GM12864 (cell line): Measurements from ENCODE around the gene CR2.
"Not testable (repeated sequence)": the region's sequence is repeated elsewhere in the genome, so short reads cannot be mapped to it uniquely, and the experiment has no call there.

Source experiments
- DNase-seq: peaks from one replicate; pipeline ENCODE4 v3.0.0-alpha.2; 2011; ENCODE audit warnings: low read depth
- H3K4me3 ChIP-seq: 2 replicates; pipeline ENCODE4 v1.5.1; 2011; ENCODE audit warnings: mild to moderate bottlenecking, low read depth, low read length, control low read depth
- CTCF ChIP-seq: IDR thresholded peaks from 2 replicates; pipeline ENCODE4 v1.5.1; 2011; ENCODE audit warnings: low read depth, mild to moderate bottlenecking, moderate library complexity, low read length, control low read depth, inconsistent platforms; ENCODE audit errors: missing control alignments

The CR2 gene

GRCh38 chr1:207495281-207495680, 41.2 kb downstream of the CR2 start:
- TF ChIP-seq CTCF, result peak; percentile 21
- H3K4me3 ChIP-seq, result peak overlapping the region; percentile 74; the same call in 1 of the 2 replicates
- DNase-seq, result not testable (repeated sequence)

DNA sequence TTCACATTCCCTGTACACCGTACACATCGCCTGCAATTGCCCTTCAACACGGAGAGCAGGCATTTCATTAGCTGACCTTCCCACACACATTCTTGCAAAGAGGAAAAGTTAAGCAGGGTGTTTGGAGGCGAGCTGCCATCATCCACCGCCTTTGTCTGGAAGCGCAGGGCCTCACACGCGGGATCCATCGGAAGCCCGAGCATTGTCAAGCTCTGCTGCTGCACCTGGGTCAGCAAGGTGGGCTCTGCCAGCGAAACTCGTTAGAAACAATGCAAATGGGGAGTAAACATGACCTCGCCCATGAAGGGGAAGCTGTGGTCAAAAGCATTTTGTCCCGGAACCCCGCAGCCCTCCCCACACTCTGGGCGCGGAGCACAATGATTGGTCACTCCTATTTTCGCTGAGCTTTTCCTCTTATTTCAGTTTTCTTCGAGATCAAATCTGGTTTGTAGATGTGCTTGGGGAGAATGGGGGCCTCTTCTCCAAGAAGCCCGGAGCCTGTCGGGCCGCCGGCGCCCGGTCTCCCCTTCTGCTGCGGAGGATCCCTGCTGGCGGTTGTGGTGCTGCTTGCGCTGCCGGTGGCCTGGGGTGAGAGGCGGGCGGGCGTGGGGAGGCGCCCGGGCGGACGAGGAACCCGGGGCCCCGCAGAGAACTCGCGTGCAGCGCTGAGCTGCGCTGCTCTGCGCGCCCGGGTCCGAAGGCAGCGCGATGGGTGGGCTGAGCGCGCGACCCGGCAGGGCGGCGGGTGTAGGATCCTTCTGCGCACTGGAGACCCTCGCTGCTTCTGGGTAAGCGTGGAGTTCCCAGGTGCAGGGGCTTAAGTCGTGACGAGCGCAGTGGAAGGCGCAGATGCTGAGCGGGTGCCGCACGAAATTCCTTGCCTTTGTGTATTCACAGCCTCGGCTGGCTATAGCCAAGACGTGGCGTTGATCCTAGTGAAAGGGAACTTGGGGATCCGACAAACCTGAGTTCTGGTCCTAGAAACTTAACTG, 42.0 kb downstream of the CR2 start, which contains the start of gene CR1:
CR1 (plus strand) TSS at position 357 of the 992 bp plus-strand sequence; CDS start at position 468, 111 bp downstream.
- H3K4me3 ChIP-seq, result peak within 1 kb of the TSS; percentile 74
- DNase-seq, result peak; percentile 33
- TF ChIP-seq CTCF, result no peak

DNA sequence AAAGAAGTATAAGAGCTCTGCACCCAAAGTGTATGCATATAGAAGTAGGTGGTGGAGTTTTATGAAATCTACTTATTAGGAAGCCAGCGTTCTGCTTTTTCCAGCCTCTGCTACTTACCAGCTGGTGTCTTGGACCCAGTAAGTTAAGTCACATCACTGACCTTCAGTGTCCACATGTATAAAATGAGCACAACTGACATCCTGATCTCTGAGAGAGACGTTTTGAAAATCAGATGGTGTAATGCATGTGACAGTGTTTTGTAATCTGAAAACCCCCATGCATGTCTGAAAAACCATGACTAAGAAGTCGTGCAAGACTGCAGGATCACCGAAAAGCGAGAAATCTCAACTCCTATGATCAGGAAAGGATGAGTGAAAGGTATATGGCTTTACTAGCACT, 43.8 kb downstream of the CR2 start:
- no peak for TF ChIP-seq CTCF
- H3K4me3 ChIP-seq, result peak overlapping the region; percentile 21; the same call in 1 of the 2 replicates

DNA sequence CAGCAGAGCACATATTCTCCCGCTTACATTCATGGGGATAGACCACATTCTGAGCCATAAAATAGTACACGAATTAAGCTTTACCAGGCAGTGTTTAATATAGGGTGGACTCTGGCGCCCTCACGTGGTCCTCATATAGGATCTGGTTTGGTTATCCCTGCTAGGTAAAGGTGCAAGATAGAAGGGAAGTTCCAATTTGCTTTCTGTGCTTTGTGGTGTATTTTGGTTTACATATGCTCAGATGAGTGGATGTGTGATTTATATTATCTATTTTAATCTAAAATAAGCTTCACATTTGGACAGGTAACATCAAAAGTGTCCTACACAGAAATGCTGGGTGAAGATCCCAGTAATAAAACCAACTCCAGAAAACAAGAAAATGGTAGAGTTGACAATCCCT, 45.4 kb downstream of the CR2 start:
- no peak overlapping the region for H3K4me3 ChIP-seq
- TF ChIP-seq CTCF, result peak; percentile 80
- DNase-seq, result peak; percentile 54

More for the DNA sequence above, 43.8 kb downstream of the CR2 start:
- DNase-seq, result peak; percentile 25

DNA sequence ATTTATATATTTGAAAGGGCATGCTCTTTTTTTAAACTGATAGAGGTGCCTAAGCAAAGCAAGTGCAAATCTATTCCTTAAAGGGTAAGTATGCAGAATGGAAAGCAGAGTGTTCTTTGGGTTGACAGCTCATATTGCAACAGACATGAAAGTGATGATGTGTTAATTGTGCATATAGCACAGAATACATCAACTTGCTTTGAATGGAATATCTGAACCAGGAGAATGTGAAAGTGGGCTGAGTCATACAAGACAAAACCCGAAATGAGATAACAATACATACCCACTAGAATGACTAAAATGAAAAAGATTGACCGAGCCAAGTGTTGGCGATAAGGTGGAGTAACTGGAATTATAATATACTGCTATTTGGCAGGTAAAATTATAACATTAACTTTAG, 46.2 kb downstream of the CR2 start:
- TF ChIP-seq CTCF, result no peak
- H3K4me3 ChIP-seq, result no peak overlapping the region
- DNase-seq, result no peak

GRCh38 chr1:207501071-207501470, 46.9 kb downstream of the CR2 start:
- DNase-seq, result no peak
- no peak overlapping the region for H3K4me3 ChIP-seq
- TF ChIP-seq CTCF, result no peak
